Measurements from ENCODE around the gene NFIA. TPM values are rescaled to one million over a fixed set of nuclear protein-coding genes. Genes with fewer than 3 reads are reported as not detected.
A peak's percentile ranks its signal among the peaks of the same experiment; 100 is the strongest.

Gene NFIA
- total and polyA plus RNA-seq, 2 donors, result 7.9 to 10.3 TPM

GRCh38 chr1:61050541-61051442 lies 31.6 kb upstream of the NFIA start:
- DNase-seq (ENCODE audit: low read depth in 6 of 9, low spot score in 9 of 9), result peak in 1 of 9 donors; percentile 44
- WGBS, result 1% methylated on average over 85 of the region's 85 CpGs
- H3K27ac ChIP-seq (ENCODE audit: low read depth in 1 of 2, low read length in 1 of 2), result peak overlapping the region; percentile 67 to 89
- no peaks in the 10 kb centered on the region for H3K9me3 ChIP-seq (ENCODE audit: control insufficient read depth in 2 of 2, insufficient read depth in 1 of 2, low read length in 1 of 2)
- peaks cover 10 to 43% of the 10 kb centered on the region in 2 donors for H3K4me1 ChIP-seq (ENCODE audit: control insufficient read depth in 2 of 2, insufficient read depth in 2 of 2, low read length in 2 of 2)
- H3K36me3 ChIP-seq (ENCODE audit: control insufficient read depth in 2 of 2, insufficient read depth in 2 of 2, low read length in 1 of 2), result no peaks in the 10 kb centered on the region
- peaks cover 47 to 63% of the 10 kb centered on the region in 2 donors for H3K27me3 ChIP-seq (ENCODE audit: control insufficient read depth in 2 of 2, insufficient read depth in 1 of 2, low read length in 1 of 2)
- peak overlapping the region; percentile 48 to 76 for H3K4me3 ChIP-seq (ENCODE audit: low read length in 2 of 2)

DNA sequence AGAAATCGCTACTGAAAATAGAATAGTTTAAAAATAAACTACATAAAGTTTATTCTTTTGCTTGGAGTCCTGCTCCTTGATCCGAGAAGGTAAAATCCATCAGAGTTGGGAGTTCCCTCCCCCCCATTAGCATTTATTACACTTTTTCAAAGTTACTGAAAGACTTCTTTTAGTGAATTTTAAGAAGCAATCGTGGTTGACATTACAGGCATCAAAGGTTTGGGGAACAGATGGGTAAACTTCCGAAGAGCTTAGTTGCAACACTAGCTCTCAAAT lies 31.0 kb upstream of the NFIA start:
- Histone ChIP-seq H3K4me1 (ENCODE audit: control insufficient read depth in 2 of 2, insufficient read depth in 2 of 2, low read length in 2 of 2) (peaks cover 10 to 43% of the 10 kb centered on the region in 2 donors), H3K27ac (ENCODE audit: low read depth in 1 of 2, low read length in 1 of 2) (peak overlapping the region in 1 of 2 donors; percentile 58), H3K27me3 (ENCODE audit: control insufficient read depth in 2 of 2, insufficient read depth in 1 of 2, low read length in 1 of 2) (peaks cover 51 to 68% of the 10 kb centered on the region in 2 donors), H3K36me3 (ENCODE audit: control insufficient read depth in 2 of 2, insufficient read depth in 2 of 2, low read length in 1 of 2) (no peaks in the 10 kb centered on the region), H3K4me3 (ENCODE audit: low read length in 2 of 2) (peak overlapping the region; percentile 19 to 76), H3K9me3 (ENCODE audit: control insufficient read depth in 2 of 2, insufficient read depth in 1 of 2, low read length in 1 of 2) (no peaks in the 10 kb centered on the region)
- DNase-seq (ENCODE audit: low read depth in 6 of 9, low spot score in 9 of 9), result no peak
- 15% methylated on average over 4 of the region's 4 CpGs for WGBS

DNA sequence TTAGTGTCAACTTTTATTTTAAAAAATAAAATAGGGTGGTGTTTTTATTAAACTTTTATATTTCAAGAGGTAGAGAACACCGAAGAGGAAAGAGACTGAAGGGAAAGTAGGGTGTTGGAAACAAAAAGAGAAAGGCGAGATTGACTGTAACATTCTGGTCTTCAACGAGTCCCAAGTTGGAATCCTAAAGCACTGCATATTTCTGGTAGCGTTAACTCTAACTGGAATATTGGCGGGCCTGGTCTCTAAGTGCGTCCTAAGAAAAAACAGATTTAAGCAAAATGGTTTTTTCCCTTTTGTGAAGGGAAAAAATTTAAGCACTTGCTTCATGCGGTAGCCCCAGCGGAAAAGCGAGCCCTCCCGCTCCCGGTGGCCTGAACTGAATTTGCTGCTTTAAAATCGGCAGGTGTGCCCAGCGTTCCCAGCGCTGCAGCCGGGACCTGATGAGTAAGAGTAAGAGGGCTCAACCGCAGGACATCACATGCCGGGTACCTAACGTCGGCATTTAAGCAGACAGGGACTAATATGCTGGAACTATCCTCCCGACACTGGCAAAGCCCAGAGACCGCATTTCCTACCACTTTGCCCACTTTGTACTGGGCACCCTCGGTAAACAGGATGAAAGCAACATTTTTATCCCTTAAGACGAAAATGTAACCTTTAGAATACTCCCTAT lies 30.5 kb upstream of the NFIA start:
- Histone ChIP-seq H3K4me3 (ENCODE audit: low read length in 2 of 2) (no peak overlapping the region), H3K4me1 (ENCODE audit: control insufficient read depth in 2 of 2, insufficient read depth in 2 of 2, low read length in 2 of 2) (peaks cover 14 to 43% of the 10 kb centered on the region in 2 donors), H3K9me3 (ENCODE audit: control insufficient read depth in 2 of 2, insufficient read depth in 1 of 2, low read length in 1 of 2) (no peaks in the 10 kb centered on the region), H3K27ac (ENCODE audit: low read depth in 1 of 2, low read length in 1 of 2) (peak overlapping the region; percentile 1 to 68), H3K27me3 (ENCODE audit: control insufficient read depth in 2 of 2, insufficient read depth in 1 of 2, low read length in 1 of 2) (peaks cover 56 to 73% of the 10 kb centered on the region in 2 donors), H3K36me3 (ENCODE audit: control insufficient read depth in 2 of 2, insufficient read depth in 2 of 2, low read length in 1 of 2) (no peaks in the 10 kb centered on the region)
- peak in 1 of 9 donors; percentile 51 for DNase-seq (ENCODE audit: low read depth in 6 of 9, low spot score in 9 of 9)
- WGBS, result 74% methylated on average over 23 of the region's 23 CpGs

DNA sequence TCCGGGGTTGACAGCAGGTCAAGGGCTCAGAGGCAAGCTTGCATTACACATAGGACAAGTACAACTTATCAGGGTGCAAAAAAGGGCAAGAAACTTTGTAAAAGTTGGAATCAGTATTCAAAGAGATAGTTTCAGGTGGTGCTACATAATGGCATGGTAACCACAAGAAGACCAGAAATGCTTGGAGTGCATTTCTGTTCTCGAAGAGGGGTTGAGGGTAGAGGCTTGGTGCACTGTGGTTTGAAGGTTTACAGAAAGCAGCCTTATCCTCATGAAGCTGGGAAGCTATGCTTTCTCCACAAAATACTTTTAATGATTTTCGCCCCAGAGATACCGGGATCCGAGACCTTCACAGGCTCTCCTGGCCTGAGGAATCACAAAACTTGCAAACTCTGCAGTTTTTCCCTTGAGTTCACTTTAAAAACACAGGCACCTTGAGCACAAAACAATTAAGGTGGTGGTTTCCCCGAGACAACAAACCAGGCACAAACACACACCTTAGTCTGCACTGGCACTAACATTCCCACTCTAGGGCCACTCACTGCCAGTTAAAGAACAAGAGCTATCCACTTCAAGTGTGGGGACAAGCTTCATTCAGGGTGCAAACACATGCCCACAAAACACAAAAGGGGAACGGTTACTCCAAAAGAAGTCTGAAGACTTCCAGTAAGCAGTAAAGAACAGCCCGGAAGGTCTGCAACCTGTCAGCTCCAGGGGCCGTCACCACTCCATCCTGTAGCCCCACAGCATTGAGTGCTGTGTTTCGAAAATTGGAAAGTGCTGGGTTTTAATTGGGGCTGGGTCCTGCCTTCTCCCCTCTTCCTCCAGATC lies 29.8 kb upstream of the NFIA start:
- no peaks in the 10 kb centered on the region for H3K9me3 ChIP-seq (ENCODE audit: control insufficient read depth in 2 of 2, insufficient read depth in 1 of 2, low read length in 1 of 2)
- DNase-seq (ENCODE audit: low read depth in 6 of 9, low spot score in 9 of 9), result peak in 2 of 9 donors; percentile 28 to 49
- H3K27ac ChIP-seq (ENCODE audit: low read depth in 1 of 2, low read length in 1 of 2), result peak overlapping the region in 1 of 2 donors; percentile 72
- H3K4me1 ChIP-seq (ENCODE audit: control insufficient read depth in 2 of 2, insufficient read depth in 2 of 2, low read length in 2 of 2), result peaks cover 15 to 48% of the 10 kb centered on the region in 2 donors
- WGBS, result 40% methylated on average over 10 of the region's 10 CpGs
- H3K4me3 ChIP-seq (ENCODE audit: low read length in 2 of 2), result peak overlapping the region in 1 of 2 donors; percentile 55
- H3K27me3 ChIP-seq (ENCODE audit: control insufficient read depth in 2 of 2, insufficient read depth in 1 of 2, low read length in 1 of 2), result peaks cover 56 to 81% of the 10 kb centered on the region in 2 donors
- H3K36me3 ChIP-seq (ENCODE audit: control insufficient read depth in 2 of 2, insufficient read depth in 2 of 2, low read length in 1 of 2), result no peaks in the 10 kb centered on the region

GRCh38 chr1:61053226-61053711 lies 29.1 kb upstream of the NFIA start:
- H3K4me3 ChIP-seq (ENCODE audit: low read length in 2 of 2), result peak overlapping the region; percentile 8 to 55
- DNase-seq (ENCODE audit: low read depth in 6 of 9, low spot score in 9 of 9), result peak in 1 of 9 donors; percentile 35
- no peaks in the 10 kb centered on the region for H3K36me3 ChIP-seq (ENCODE audit: control insufficient read depth in 2 of 2, insufficient read depth in 2 of 2, low read length in 1 of 2)
- peaks cover 56 to 87% of the 10 kb centered on the region in 2 donors for H3K27me3 ChIP-seq (ENCODE audit: control insufficient read depth in 2 of 2, insufficient read depth in 1 of 2, low read length in 1 of 2)
- 18% methylated on average over 10 of the region's 10 CpGs for WGBS
- H3K9me3 ChIP-seq (ENCODE audit: control insufficient read depth in 2 of 2, insufficient read depth in 1 of 2, low read length in 1 of 2), result no peaks in the 10 kb centered on the region
- H3K4me1 ChIP-seq (ENCODE audit: control insufficient read depth in 2 of 2, insufficient read depth in 2 of 2, low read length in 2 of 2), result peaks cover 15 to 50% of the 10 kb centered on the region in 2 donors
- H3K27ac ChIP-seq (ENCODE audit: low read depth in 1 of 2, low read length in 1 of 2), result peak overlapping the region; percentile 25 to 72

GRCh38 chr1:61053712-61054600 lies 28.4 kb upstream of the NFIA start:
- H3K27me3 ChIP-seq (ENCODE audit: control insufficient read depth in 2 of 2, insufficient read depth in 1 of 2, low read length in 1 of 2), result peaks cover 59 to 94% of the 10 kb centered on the region in 2 donors
- H3K4me3 ChIP-seq (ENCODE audit: low read length in 2 of 2), result peak overlapping the region; percentile 8 to 55
- no peaks in the 10 kb centered on the region for H3K36me3 ChIP-seq (ENCODE audit: control insufficient read depth in 2 of 2, insufficient read depth in 2 of 2, low read length in 1 of 2)
- DNase-seq (ENCODE audit: low read depth in 6 of 9, low spot score in 9 of 9), result no peak
- WGBS, result 5% methylated on average over 54 of the region's 54 CpGs
- peaks cover 15 to 50% of the 10 kb centered on the region in 2 donors for H3K4me1 ChIP-seq (ENCODE audit: control insufficient read depth in 2 of 2, insufficient read depth in 2 of 2, low read length in 2 of 2)
- peak overlapping the region; percentile 14 to 25 for H3K27ac ChIP-seq (ENCODE audit: low read depth in 1 of 2, low read length in 1 of 2)
- no peaks in the 10 kb centered on the region for H3K9me3 ChIP-seq (ENCODE audit: control insufficient read depth in 2 of 2, insufficient read depth in 1 of 2, low read length in 1 of 2)

DNA sequence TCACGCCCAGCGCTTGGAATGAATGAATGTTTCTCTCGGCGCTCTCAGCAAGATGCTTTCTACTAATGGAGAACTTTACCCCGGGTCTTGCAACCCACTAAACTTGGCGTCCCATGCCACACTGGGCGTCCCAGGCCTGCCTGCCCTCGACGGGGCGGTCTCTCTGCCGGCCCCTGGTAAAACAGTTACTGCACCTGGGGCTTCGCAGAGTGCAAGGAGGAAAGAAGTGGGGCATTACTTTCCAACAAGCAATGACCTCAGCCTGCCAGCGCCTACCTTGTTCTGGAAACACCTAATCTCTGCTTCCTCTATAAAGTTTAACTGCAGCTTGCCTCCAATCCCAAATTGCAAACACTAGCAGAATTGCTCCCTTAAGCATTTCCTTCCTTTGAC lies 27.8 kb upstream of the NFIA start:
- Histone ChIP-seq H3K27ac (ENCODE audit: low read depth in 1 of 2, low read length in 1 of 2) (peak overlapping the region in 1 of 2 donors; percentile 14), H3K4me1 (ENCODE audit: control insufficient read depth in 2 of 2, insufficient read depth in 2 of 2, low read length in 2 of 2) (peaks cover 13 to 49% of the 10 kb centered on the region in 2 donors), H3K9me3 (ENCODE audit: control insufficient read depth in 2 of 2, insufficient read depth in 1 of 2, low read length in 1 of 2) (no peaks in the 10 kb centered on the region), H3K36me3 (ENCODE audit: control insufficient read depth in 2 of 2, insufficient read depth in 2 of 2, low read length in 1 of 2) (no peaks in the 10 kb centered on the region), H3K4me3 (ENCODE audit: low read length in 2 of 2) (no peak overlapping the region), H3K27me3 (ENCODE audit: control insufficient read depth in 2 of 2, insufficient read depth in 1 of 2, low read length in 1 of 2) (peaks cover 59 to 96% of the 10 kb centered on the region in 2 donors)
- DNase-seq (ENCODE audit: low read depth in 6 of 9, low spot score in 9 of 9), result no peak
- WGBS, result 91% methylated on average over 13 of the region's 13 CpGs

DNA sequence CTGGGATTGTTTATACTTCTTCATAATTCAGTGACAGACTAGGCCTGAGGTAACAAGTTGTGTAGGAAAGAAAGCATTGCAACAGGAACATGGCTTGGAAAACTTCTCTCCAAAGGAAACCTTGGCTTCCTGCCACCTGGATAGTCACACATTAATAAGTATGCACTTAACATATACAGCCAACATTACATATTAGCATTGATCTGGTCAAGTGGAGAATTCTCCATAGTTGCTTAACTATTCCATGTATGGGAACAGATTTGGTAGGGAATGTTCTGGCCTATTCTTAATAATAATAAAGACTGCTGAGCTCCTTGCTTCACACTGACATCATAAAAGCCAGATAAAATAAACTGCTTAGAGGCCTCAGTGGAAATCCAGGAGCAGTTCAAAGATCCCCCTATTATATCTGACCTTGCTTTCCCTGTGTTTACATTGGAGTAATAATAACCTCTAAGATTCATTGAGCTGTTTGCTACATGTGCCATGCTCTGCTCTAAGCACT lies 27.2 kb upstream of the NFIA start:
- Histone ChIP-seq H3K27me3 (ENCODE audit: control insufficient read depth in 2 of 2, insufficient read depth in 1 of 2, low read length in 1 of 2) (peaks cover 56 to 90% of the 10 kb centered on the region in 2 donors), H3K4me3 (ENCODE audit: low read length in 2 of 2) (no peak overlapping the region), H3K27ac (ENCODE audit: low read depth in 1 of 2, low read length in 1 of 2) (peak overlapping the region in 1 of 2 donors; percentile 14), H3K9me3 (ENCODE audit: control insufficient read depth in 2 of 2, insufficient read depth in 1 of 2, low read length in 1 of 2) (no peaks in the 10 kb centered on the region), H3K4me1 (ENCODE audit: control insufficient read depth in 2 of 2, insufficient read depth in 2 of 2, low read length in 2 of 2) (peaks cover 10 to 46% of the 10 kb centered on the region in 2 donors), H3K36me3 (ENCODE audit: control insufficient read depth in 2 of 2, insufficient read depth in 2 of 2, low read length in 1 of 2) (no peaks in the 10 kb centered on the region)
- DNase-seq (ENCODE audit: low read depth in 6 of 9, low spot score in 9 of 9), result no peak

All from thymus (tissue), 11 donors.